ENCODE data around the gene IDH3G. TPM values are rescaled to one million over a fixed set of nuclear protein-coding genes. Genes with fewer than 3 reads are reported as not detected.

The IDH3G gene
- total and polyA plus RNA-seq, 2 of the 8 experiments (the other 6 are each of a cell fraction or from before 2014, with no cell fraction given) = 39.4 to 66.7 TPM

DNA sequence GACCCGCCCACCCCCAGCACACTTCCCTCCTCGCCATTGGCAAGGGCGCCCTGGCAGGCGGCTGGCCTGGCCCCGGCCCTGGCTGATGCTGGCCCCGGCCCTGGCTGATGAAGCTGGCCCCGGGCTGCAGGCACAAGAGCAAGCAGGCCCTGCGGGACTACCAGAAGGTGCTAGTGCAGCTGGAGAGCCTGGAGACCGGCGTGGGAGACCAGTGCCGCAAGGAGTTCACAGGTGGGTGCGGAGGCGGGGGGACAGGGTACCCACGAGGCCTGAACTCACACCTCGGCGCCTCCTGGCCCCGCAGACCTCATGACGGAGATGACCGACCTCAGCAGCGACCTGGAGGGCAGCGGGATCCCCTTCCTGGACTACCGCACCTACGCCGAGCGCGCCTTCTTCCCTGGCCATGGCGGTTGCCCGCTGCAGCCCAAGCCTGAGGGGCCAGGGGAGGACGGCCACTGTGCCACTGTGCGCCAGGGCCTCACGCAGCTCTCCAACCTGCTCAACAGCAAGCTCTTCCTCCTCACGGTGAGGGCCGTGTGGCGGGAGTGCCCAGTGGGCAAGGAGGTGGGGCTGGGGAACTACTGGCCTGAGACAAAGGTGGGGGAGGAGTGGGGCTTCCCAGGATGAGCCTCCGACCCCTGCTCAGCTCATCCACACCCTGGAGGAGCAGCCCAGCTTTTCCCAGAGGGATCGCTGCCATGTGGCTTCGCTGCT lies 19.4 kb downstream of the IDH3G start (continued):
- TF ChIP-seq CHD1 (IDR thresholded peaks at IDR 0.05; ENCODE audit: low read depth, low read length) (no peak), EGR1 (IDR thresholded peaks at IDR 0.05; ENCODE audit: borderline replicate concordance, low read depth, low read length) (no peak), GTF2F1 (IDR thresholded peaks at IDR 0.05; ENCODE audit: borderline replicate concordance, low read depth, low read length) (no peak), MAFK (IDR thresholded peaks at IDR 0.05; ENCODE audit: low read depth, low read length) (no peak)

All from H1 (cell line).